CD4-positive, alpha-beta T cell treated with Interleukin-1 beta for 1 hour (primary cell): Measurements from ENCODE around the gene IL3.

Source experiments
- DNase-seq, 2 donors: peaks; one replicate each; pipeline ENCODE4 v3.0.0-alpha.2; 2020 to 2022

The IL3 gene, protein sequence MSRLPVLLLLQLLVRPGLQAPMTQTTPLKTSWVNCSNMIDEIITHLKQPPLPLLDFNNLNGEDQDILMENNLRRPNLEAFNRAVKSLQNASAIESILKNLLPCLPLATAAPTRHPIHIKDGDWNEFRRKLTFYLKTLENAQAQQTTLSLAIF

DNA sequence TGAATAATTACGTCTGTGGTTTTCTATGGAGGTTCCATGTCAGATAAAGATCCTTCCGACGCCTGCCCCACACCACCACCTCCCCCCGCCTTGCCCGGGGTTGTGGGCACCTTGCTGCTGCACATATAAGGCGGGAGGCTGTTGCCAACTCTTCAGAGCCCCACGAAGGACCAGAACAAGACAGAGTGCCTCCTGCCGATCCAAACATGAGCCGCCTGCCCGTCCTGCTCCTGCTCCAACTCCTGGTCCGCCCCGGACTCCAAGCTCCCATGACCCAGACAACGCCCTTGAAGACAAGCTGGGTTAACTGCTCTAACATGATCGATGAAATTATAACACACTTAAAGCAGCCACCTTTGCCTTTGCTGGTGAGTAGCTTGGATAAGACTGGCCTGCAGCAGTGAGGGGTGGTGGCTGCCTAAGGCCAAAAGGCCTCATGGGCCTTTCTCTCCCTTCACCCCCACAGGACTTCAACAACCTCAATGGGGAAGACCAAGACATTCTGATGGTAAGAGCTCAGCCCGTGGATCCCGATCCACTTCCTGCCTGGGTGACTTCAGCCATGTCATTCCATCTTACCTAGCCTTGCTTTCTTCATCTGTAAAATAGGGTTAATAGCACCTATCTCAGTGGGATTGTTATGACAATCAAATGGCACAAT is at the start of gene IL3:
IL3 (plus strand) TSS at position 155 of the 661 bp plus-strand sequence; CDS start at position 207, 52 bp downstream.
- no peak for DNase-seq

DNA sequence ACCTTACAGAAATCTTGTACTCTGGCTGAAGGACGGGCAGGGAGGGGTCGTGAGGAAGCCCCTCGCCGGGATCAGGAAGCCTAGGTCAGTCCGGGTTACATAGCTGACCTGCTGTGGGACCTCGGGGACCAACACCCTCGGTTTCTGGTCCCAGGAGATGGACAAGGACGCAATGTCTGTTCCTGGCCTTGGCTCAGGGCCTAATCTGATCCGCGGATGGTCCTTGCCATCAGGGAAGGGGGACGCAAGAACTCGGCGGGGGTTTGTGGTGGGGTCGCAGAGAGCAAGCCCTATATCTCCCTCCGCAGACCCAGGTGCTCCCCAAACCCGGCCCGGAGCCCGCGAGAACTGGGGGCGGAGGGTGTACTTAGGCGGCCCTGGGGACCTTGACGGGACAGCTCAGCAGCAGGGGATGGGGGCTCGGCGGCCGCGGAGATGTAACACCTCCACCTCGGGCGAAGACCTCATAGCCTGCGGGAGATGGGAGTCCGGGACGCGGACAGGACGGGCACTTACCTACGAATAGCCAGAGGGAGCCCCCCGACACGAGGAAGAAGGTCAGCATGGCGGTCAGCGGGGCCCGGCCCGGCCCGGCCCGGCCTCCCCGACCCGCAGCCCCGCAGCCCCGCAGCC is 49.4 kb upstream of the IL3 start:
- DNase-seq, result no peak

DNA sequence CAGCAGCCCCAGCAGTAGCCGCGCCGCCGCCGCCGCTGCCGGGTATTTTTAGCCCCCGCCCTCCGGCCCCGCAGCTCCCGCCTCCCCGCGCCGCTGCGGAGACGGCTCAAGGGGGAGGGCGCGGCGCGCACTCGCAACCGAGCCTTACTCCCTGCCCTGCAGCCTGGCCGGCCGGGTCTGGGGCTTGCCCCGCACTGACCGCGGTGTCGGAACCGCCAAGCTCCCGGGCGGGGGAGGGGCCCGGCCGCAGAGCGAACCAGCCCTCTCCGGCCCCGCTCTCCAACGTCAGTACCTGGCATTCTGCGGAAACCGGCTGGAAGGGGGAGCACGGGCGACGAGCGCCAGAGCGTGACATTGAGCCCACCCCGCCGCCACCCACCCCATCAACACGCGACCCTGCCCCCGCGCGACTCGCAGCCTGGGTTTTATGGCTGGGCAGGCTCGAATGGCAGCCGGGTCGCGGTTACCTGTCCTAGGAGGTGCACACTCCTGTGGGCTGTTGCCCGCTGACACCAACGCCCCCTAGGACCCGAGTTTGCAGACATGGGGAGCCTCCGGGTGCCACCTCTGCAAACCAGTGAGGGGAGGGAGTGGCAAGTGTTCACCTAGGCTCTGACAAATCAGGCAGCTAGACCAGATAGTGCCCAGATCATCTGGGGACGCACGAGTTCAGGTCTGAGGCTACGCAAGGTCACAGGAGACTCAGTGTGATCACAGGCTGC is 48.7 kb upstream of the IL3 start, which contains the start of gene ACSL6:
ACSL6 (minus strand) TSS at position 37 of the 722 bp plus-strand sequence. CDS start 105 bp downstream, outside the sequence.
- DNase-seq, result peak; percentile 20 to 50

DNA sequence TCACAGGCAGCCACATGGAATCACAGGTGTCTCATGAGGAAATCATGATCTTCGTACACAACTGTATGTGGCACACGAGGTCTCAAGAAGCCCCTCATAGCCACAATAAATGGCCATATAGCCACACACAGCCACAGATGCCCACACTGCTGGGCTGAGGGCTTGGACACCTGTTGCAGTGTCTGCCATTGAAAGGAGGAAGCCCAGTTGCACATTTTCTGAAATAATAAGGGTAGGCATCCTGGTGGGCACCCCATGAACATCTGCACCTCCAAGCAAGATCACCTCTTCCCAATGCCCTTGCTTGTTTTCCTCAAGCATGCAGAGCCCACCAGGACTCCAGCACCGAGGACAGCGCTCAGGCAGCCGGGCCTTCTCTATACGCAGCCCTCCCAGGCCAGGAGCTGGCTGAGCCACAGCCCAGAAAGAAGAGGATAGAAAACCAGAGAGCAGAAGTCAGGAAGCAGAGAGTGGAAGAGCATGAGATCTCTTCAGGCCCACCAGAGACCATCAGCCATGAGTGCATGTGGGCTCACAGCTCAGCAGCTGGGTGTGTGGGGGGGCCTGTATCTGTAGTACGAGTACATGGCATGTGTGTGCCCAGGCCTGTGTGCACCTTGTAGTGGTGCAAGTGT is 48.0 kb upstream of the IL3 start:
- peak in 1 of 2 donors; percentile 16 for DNase-seq

DNA sequence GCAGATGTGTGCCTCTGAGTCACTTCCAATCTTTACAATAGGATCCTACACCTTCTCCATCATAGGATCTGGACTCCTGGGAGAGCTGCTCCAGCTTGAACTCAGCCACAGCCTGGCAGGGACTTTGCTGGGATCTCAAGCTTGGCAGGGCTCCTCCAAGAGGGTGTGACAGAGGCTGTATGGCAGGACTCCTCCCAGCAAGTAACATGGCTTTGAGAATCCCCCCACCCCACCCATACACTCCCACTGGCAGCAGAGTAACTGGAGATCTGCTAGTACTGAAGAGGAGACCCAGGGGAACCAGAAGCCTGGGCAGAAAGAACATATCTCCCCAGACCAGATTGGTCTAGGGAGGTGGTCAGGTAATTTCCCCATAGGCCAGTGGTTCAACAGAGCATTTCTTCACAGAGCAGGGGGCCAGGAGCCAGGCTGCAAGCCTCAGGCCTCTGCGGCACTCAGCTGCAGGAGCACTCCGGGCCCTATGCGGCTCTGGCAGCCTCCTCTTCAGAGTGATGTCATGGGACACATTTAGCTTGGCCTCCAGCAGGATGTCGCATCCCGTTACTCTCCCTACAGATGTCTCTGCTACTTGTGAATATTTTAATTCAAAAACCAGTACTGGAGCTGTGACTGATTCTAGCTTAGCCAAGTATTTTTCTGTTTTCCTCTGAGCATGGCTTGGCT is 47.3 kb upstream of the IL3 start:
- DNase-seq, result no peak

DNA sequence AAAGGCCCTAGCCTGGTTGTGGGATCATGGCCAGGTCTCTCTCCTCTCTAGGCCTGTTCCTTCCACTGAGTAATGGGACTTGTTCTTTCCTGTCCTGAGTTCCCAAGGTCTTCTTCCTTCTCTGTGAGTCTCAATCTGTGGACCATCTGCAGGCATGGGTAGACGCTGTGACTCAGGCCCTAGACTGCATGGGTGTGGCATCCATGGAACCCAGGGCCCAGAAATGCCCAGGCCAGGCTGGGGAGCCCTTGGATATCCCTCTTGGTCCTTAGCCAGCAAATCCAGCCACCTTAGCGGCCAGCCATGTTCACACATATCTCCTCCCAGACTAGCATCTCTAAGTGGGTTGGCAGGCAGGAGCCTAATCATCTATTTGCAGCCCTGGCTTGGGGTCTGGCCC is 46.7 kb upstream of the IL3 start:
- DNase-seq, result no peak

DNA sequence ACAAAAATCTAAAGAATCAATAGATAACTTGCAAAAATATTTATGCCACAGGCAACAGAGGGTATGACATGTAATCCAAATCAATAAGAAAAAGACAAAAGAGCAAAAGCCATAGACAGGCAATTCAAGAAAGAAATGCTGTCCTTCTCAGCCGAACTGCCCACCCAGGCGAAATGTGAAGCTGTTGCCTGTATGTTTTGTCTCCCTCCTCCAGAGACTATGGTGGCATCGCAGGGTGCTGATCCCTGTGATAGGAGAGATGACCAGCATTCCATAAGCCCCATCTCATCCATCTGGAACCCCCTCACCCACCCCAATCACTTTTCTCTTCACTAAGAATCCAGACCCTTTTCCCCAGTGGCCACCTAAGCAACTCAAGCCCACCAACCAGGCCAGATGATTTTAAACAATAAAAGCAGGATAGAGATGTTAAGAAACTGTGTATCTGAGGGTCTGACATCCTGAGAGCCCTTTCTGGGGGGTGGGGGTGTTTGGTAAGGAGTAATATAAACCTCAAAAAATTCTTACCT is 43.7 kb upstream of the IL3 start:
- DNase-seq, result no peak

DNA sequence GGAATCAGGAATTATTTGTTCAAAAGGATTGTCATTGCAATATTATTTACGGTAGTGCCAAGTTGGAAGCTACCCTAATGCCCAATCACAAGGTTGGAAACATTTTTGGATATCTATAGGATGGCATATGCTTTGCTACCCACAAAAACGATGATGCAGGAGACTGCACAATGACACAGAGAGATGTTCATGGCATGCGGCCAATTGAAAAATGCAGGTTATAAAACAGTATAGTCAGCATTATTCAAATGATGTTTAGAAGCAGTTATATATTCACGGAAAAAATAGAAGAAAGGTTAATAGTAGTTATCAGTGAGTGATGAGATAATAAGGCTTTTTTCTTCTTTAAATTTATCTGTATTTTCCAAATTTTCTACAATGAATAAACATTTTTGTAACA is 43.1 kb upstream of the IL3 start:
- no peak for DNase-seq

DNA sequence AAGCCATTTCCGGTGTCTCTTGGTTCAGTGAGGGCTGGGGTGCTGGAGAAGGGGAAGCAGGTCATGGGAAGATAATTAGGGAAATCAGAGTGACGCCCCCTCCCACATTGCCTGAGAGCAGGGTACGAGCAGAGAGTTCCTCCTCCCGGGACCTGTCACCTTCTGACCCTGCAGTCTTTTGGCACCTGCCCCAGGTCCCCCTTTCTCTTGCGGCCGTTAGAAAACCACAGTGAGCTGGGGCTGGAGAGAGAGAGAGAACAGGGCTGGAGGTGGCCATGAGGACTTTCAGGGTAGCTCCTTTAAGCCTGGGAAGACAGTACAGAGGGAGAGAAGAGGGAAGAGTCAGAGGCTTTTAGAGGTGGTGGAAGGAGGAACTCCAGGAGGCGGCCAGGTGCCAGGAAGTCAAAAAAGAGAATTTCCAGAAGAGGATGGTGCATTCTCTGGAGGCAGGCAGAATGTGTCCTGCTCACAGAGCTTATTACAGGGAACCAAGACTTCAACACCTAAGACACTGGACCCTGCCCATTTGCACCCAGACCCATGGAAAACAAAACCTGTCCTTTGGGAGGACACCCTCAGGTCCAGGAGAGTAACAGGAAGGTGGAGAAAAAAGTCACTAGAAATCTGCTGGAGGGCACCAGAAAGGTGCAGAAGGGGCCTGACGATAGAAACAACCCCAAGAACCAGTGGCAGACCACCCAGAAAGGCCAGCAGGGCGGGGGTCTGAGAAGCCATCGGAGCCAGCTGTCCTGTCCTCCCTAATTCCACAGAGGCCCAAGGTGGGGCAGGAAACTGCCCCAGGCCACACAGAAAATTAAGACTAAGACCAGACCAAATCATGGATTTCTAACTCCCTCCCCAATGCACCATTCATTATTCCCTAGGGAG is 42.5 kb upstream of the IL3 start:
- no peak for DNase-seq

DNA sequence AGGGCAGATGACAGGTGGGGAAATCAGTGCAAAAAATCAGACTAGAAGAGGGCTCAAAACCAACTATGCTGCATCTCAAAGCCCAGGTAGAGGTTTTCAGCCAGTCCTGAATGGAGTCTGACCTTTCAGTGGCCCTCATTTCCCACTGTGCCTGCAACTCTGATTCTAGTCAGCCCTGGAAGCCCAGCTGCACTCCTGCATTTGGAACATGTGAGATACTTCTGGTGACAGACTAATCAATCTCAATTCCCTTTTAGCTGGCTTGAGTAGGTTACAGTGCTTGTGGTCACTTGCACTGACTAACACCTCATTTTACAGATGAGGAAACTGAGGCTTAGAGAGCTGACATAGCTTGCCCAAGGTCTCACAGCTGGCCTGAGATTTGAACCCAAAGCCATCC is 41.1 kb upstream of the IL3 start:
- DNase-seq, result no peak

DNA sequence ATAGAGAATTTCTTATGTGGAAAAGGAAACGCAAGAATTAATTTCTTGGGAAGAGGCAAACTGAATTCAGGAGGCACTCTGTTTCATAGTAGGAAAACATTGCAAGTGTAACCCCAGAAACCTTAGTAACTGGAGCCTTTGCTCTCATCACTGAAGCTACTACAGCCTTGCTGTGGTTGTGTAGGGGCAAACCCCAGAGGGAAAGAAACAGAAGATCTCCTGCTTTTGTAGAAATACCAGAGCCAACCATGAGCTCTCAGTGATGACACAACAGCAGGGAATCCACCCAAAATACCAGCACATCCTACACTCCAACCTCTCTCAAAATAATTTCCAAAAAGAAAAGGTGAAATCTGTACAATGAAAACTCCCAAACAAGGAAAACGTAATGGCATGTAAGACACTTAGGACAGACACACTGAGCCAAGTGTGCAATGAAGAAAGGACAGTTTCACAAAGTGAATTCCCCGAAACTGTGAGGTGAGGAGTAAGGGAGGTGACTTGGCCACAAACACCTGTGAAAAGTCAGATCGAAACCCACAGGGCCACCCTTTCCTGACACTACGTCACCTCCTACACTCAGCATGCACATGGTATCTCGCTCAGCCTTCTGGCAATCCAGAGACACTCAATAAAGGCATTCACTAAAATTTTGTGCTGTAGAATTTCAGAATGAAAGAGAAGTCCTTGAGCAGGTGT is 40.4 kb upstream of the IL3 start:
- peak; percentile 60 to 80 for DNase-seq

DNA sequence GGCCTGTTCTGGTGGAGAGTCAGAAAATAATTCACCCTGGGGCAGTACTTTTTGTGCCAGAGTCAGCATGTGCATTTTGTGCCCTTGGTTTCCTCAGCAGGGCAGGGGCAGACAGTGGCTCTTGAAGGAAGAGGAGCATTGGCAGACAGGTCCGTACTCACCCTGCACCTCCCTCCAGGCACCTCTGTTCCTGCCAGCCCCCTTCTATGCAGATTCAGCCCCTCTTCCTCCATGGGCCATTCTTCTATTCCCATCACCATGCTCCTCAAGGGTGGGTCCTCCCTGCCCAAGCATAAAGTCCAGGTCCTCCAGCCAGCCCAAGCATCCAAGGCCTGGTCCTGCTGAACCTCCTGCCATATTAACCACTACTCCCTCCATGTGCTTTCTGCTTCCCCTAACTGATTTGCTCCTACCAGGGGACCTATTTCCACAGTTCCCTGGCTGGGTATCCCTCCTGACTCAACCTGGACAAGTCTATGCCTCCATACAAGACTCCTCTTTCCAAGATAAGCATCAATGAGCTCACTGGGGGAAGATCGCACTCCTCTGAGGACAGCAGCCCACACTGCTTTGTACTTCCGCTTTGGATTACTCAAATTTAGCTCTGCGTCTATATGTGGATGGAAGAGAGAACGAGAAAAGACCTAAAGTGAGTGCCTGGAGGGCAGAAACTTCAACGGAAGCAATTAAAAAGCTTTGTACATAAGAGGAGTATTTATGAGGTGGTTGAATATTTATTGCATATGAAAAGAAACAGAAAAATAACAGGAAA is 39.7 kb upstream of the IL3 start:
- DNase-seq, result no peak

DNA sequence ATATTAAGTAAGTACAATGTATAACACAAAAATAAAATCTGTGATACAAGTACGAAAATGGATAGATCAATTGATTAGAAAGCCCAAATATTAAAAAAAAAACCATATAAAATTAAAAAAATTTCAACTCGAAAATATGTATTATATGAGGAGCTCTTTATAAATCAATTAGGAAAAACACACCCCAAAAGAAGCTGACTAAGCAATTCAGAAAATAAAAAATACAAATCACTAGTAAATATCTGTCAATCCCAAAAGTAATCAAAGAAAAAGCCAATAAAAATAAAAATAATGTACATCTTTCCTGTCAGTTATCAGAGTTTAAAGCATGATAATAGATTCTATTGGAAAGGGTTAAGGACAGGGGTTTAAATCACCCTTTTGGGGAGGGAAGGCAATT is 38.8 kb upstream of the IL3 start:
- DNase-seq, result no peak

DNA sequence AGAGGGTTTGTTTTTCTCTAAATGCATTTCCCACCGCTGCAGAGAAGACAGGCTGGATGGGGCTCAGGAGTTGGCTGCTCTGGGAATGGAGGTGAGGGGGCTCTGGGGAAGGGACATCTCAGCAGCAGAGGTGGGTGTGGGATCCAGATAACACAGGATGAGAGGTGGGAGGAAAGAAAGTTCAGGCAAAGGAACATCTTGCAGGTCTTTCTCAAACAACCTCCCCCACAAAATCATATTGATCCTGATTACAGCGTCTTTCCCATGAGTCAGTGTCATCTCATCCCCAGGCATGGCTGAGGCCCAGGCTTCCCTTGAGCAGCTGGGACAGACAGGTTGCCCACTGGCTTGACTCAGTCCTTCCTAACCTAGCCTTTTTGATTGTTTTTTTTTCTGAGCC is 37.7 kb upstream of the IL3 start:
- no peak for DNase-seq

DNA sequence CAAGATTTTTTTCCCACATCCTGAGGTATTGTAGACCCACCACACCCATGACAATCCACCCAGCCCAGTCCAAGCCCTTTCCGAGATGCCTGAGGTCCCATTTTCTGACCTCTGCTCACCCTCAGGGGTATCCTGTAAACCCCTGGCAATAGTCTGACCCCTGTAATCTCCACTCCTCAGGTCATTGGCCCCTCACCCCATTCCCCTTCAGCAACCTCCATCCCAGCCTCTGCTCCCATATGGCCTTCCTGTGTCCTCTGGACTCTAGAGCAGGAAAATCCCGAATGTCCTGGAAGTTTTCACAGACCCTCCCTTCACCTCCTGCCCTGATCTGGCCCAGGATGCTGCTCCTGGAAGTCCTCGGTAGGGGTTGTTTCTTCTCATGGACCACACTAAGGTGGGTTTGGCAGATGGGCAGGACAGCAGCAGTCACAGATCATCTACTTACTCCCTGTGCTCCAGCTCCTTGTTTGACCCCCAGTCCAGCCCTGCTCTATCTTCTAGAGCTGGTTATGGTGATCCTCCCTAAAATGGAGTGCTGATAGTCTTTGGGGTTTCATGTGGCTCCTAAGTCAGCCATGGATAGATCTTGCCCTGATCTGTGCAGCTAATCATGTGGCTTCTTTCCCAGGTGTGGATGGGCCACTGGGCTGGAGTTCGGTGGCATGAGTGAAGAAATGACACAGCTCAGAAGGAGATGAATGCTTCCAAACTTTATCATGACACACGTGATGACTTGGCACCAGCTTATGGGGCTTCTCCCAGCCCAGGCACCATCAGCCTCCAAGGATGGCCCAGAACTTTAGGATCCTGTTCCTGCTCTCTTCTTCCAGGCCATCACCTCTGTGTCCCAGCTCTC is 37.0 kb upstream of the IL3 start:
- no peak for DNase-seq

DNA sequence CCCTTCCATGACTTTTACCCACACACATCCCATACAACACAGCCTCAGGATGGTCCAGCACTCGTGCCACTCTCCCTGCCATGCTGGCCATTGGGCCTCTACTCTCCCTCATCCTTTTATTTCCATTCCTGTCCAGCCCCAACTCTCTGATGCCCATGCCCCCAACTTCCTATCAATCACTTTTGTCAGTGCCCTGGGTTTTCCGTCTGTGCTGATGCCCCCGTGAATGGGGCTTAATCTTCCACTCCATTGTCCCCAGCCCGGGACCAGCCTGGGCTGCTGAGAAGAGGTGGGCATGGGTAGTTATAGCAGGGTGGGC is 36.4 kb upstream of the IL3 start:
- DNase-seq, result no peak

DNA sequence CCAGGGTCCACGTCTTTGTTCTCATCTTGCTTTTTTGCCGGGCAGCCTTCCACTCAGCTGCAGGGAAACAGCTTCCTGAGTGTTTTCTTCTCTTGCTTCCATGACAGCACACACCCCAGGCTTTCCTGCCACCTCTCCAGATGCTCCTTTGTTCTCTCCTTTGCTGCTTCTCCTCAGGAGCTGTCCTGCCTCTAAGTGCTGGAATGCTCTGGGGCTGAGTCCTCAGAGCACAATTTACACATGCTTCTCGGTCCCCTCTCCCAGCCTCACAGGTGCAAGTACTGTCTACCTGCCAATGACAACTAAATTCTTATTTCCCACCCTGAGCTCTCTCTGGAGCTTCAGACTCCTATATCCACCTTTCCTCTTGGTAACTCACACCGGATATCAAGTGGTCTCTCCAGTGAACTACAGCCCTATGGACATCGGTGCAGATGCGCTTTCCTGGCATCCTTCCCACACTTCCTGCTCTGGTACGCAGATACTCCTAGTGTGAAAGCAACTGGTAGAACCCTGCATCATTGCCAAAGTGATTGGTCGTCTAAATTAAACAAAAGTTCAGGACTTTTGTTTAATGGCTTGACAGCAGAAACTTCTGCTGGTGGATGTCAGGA is 35.6 kb upstream of the IL3 start:
- no peak for DNase-seq

DNA sequence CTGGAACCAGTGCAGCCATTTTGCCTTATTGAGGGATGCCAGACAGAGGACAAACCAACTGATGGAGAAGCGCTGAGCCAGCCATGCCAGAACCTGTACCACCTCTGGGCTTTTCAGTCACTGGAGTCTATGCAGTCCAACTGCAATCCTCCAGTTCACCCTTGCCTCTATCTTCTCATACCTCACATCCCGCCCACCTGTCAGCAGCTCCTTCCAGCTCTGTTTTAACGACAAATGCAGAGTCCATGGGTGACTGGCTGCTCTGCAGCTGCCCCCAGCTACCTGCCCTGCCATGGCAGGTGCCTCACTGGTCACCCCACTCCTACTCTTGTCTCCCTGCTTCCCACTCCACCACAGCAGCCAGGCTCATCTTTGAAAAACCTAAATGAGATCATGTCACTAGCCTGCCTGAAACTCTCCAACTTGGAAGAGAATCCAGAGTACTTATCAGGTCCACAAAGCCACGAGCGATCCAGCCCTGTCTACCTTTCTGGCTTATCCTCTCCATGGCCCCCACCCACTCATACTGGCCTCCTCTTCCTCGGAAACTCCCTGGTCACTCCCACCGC is 35.0 kb upstream of the IL3 start:
- DNase-seq, result no peak
